PC-3 (cell line): ENCODE results near the gene LRRC7.

Experiments
- EZH2 ChIP-seq: fragments of 300-600 bp; sonication (generic); IDR thresholded peaks from one replicate; pipeline ENCODE4 v1.6.1; 2017; ENCODE audit warnings: antibody characterized with exemption, mild to moderate bottlenecking, low read length; ENCODE audit not compliant: unreplicated experiment
- EZH2phosphoT487 ChIP-seq: fragments of 300-600 bp; sonication (generic); IDR thresholded peaks from 2 replicates; pipeline ENCODE4 v1.6.1; 2018; ENCODE audit warnings: mild to moderate bottlenecking, antibody characterized with exemption, low read length, borderline replicate concordance
- TF ChIP-seq, protein P1 (sequence below): fragments of 300-600 bp; sonication (generic); conservative IDR thresholded peaks from 2 replicates; pipeline ENCODE4 v1.5.1; 2017; ENCODE audit warnings: antibody characterized with exemption, low read depth, mild to moderate bottlenecking, low read length

DNA sequence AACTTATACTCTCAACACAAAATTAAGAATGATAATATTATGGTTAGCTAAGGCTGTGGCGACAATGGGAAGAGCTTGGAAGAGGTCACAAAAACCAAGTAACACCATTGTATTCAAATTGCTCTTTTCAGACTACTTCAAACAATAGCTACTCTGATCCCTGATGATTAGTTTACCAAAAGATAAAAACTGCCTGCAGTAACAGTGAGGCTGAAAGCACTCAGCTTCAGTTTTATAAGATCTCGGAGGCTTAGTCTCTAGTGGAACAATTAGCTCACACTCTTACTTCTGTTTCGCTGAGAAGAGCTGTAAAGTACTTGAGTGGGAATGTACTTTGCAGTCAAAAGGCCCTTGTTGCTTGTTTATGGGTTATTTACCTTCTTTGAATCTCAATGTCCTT, 278.5 kb downstream of the LRRC7 start:
- TF ChIP-seq, protein P1, sequence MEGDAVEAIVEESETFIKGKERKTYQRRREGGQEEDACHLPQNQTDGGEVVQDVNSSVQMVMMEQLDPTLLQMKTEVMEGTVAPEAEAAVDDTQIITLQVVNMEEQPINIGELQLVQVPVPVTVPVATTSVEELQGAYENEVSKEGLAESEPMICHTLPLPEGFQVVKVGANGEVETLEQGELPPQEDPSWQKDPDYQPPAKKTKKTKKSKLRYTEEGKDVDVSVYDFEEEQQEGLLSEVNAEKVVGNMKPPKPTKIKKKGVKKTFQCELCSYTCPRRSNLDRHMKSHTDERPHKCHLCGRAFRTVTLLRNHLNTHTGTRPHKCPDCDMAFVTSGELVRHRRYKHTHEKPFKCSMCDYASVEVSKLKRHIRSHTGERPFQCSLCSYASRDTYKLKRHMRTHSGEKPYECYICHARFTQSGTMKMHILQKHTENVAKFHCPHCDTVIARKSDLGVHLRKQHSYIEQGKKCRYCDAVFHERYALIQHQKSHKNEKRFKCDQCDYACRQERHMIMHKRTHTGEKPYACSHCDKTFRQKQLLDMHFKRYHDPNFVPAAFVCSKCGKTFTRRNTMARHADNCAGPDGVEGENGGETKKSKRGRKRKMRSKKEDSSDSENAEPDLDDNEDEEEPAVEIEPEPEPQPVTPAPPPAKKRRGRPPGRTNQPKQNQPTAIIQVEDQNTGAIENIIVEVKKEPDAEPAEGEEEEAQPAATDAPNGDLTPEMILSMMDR, result no peak
- TF ChIP-seq EZH2phosphoT487 (no peak), EZH2 (no peak)
